ENCODE results near the gene TARBP2. TPM values are rescaled to one million over a fixed set of nuclear protein-coding genes. Genes with fewer than 3 reads are reported as not detected.

Gene TARBP2
- total RNA-seq, 3 donors from 2014 or later = 24.8 to 45.1 (median 37.0) TPM

DNA sequence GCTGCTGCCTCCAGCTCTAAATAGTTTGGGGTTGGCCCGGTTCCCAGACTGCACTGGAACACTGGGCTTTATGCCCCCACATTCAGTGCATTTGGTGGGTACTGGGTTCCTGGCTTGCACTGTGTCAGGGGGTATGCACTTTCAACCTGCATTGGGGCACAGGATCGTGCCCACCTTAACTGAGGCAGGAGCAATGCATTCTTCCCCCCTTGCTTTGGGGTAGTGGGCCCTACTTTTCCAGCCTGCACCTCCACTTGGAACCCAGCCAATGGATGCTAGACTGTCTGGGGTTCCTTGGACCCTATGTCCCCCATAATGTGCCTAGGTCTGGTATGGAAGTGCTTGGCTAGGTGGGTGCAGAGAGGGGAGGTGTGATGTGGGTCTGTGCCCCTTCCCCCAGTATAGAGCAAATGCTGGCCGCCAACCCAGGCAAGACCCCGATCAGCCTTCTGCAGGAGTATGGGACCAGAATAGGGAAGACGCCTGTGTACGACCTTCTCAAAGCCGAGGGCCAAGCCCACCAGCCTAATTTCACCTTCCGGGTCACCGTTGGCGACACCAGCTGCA, 615 bp downstream of the TARBP2 start:
- DNase-seq (ENCODE audit: low spot score in 2 of 2) = no peak
- peak overlapping the region; percentile 99 to 100 for H3K27ac ChIP-seq
- H3K27me3 ChIP-seq = no peaks in the 10 kb centered on the region
- TF ChIP-seq POLR2A (IDR thresholded peaks at IDR 0.05) = no peak
- TF ChIP-seq POLR2AphosphoS5 (IDR thresholded peaks at IDR 0.05) = no peak
- TF ChIP-seq, protein P1, sequence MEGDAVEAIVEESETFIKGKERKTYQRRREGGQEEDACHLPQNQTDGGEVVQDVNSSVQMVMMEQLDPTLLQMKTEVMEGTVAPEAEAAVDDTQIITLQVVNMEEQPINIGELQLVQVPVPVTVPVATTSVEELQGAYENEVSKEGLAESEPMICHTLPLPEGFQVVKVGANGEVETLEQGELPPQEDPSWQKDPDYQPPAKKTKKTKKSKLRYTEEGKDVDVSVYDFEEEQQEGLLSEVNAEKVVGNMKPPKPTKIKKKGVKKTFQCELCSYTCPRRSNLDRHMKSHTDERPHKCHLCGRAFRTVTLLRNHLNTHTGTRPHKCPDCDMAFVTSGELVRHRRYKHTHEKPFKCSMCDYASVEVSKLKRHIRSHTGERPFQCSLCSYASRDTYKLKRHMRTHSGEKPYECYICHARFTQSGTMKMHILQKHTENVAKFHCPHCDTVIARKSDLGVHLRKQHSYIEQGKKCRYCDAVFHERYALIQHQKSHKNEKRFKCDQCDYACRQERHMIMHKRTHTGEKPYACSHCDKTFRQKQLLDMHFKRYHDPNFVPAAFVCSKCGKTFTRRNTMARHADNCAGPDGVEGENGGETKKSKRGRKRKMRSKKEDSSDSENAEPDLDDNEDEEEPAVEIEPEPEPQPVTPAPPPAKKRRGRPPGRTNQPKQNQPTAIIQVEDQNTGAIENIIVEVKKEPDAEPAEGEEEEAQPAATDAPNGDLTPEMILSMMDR (IDR thresholded peaks at IDR 0.05) = no peak
- H3K9me3 ChIP-seq = no peaks in the 10 kb centered on the region
- peaks cover 7 to 8% of the 10 kb centered on the region in 2 donors for H3K4me1 ChIP-seq
- intact Hi-C loops (cut with DNase I; ENCODE audit: low total_unique reads) = no loop called here
- H3K4me3 ChIP-seq = peak overlapping the region; percentile 63 to 70 (median 66)
- H3K36me3 ChIP-seq = no peaks in the 10 kb centered on the region

DNA sequence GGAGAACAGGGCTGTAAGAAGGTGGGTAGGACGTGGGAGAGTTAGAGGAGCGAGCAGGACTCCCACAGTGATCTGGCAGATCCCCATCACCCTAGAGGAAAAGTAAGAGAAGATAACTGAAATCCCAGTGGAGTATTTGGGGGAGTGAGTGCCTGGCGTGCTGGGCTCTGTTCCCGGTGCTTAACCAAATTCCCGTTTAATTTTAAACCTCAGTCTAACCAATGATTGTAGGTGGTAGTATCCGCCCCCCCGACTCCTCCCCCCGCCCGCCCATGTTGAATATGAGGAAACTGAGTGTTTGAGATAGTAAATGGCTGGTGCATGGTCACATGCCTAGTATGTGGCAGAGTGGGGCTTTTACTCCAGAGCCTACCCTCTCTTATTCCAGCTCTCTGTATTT, 1.2 kb downstream of the TARBP2 start:
- intact Hi-C loops (cut with DNase I; ENCODE audit: low total_unique reads) = no loop called here
- TF ChIP-seq POLR2AphosphoS5 (IDR thresholded peaks at IDR 0.05) = no peak
- no peak for TF ChIP-seq POLR2A (IDR thresholded peaks at IDR 0.05)
- TF ChIP-seq, protein P1 (IDR thresholded peaks at IDR 0.05) = no peak
- Histone ChIP-seq H3K36me3 (no peaks in the 10 kb centered on the region), H3K9me3 (no peaks in the 10 kb centered on the region), H3K27me3 (no peaks in the 10 kb centered on the region), H3K4me3 (peak overlapping the region in 2 of 3 donors; percentile 63 to 70), H3K27ac (peak overlapping the region; percentile 99 to 100), H3K4me1 (peaks cover 7 to 8% of the 10 kb centered on the region in 2 donors)
- DNase-seq (ENCODE audit: low spot score in 2 of 2) = no peak

DNA sequence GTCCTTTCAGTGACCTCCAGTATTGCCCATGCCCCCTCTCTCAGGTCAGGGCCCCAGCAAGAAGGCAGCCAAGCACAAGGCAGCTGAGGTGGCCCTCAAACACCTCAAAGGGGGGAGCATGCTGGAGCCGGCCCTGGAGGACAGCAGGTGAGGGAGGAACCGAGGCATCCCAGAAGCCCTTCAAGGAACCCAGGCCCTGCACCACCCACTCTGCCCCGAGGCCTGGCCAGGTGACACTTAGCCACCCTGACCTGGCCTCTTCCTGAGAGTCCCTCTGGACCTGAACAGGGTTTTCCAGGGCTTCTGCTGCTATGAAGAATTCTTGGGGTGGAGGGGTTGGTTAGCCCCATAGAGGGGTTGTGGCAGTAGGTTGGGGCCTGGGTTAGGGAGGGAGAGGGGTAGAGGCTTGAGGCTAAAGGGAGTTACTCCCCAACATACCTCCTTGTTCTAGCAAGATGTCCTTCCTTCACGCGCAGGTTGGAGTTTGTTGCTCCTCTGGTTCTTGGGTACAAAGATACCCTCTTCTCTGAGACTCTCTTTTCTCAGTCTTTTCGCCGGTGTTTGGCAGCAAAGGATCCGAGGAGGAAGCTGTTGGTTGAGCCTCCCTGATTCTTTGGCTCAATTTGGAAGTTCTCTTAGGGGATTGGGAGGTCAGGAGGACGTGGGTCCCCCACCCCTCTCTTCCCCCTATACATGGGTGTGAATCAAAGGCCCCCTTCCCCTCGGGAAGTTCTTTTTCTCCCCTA, 2.1 kb downstream of the TARBP2 start:
- DNase-seq (ENCODE audit: low spot score in 2 of 2) = no peak
- Histone ChIP-seq H3K36me3 (no peaks in the 10 kb centered on the region), H3K9me3 (no peaks in the 10 kb centered on the region), H3K27me3 (no peaks in the 10 kb centered on the region), H3K27ac (peak overlapping the region; percentile 99 to 100), H3K4me1 (peaks cover 7 to 8% of the 10 kb centered on the region in 2 donors), H3K4me3 (peak overlapping the region in 1 of 3 donors; percentile 10)
- intact Hi-C loops (cut with DNase I; ENCODE audit: low total_unique reads) = no loop called here
- TF ChIP-seq POLR2AphosphoS5 (IDR thresholded peaks at IDR 0.05) (no peak), POLR2A (IDR thresholded peaks at IDR 0.05) (no peak)
- TF ChIP-seq, protein P1 (IDR thresholded peaks at IDR 0.05) = no peak

DNA sequence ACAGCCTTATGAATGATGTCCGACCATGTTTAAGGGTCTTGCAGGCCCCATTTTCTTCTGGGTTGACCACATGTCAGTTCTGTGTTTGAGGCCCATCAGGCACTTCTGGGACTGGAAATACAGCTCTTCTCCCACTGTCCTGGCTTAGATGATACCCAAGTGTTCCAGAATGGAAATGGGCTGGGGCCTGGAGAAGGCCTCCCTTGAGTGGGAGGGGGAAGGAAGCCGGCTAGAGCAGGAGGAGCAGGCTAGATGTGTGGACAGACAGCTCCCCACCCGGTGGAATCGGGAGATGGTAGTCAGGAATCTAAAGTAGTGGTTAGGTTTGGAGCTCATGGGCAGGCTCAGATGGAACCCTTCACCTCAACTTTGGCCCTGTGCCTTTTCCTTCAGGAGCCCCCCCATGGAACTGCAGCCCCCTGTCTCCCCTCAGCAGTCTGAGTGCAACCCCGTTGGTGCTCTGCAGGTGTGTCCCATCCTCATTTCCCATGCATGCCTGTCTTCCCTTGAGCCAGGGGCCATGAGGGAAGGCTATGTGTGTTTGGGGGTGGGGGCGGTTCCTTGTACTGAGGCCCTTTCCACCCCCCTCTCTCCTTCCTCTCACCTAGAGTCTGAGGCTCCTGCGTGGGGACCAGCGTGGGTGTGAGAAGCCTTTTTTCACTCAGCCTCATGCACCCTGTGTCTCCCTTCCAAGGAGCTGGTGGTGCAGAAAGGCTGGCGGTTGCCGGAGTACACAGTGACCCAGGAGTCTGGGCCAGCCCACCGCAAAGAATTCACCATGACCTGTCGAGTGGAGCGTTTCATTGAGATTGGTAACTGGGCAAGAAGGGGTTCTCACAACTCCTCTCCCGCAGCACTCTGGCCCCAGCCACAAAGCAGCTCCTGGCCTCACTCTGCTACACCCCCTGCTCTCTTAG, 3.2 kb downstream of the TARBP2 start:
- peak overlapping the region; percentile 99 to 100 for H3K27ac ChIP-seq
- peaks cover 7 to 8% of the 10 kb centered on the region in 2 donors for H3K4me1 ChIP-seq
- DNase-seq (ENCODE audit: low spot score in 2 of 2) = no peak
- H3K36me3 ChIP-seq = no peaks in the 10 kb centered on the region
- H3K9me3 ChIP-seq = no peaks in the 10 kb centered on the region
- no peaks in the 10 kb centered on the region for H3K27me3 ChIP-seq
- TF ChIP-seq POLR2AphosphoS5 (IDR thresholded peaks at IDR 0.05) = no peak
- TF ChIP-seq POLR2A (IDR thresholded peaks at IDR 0.05) = no peak
- TF ChIP-seq, protein P1 (IDR thresholded peaks at IDR 0.05) = no peak
- intact Hi-C loops (cut with DNase I; ENCODE audit: low total_unique reads) = no loop called here
- no peak overlapping the region for H3K4me3 ChIP-seq
